ENCODE data around the gene DBX1. TPM values are rescaled to one million over a fixed set of nuclear protein-coding genes. Genes with fewer than 3 reads are reported as not detected.

DBX1 gene
- total RNA-seq, 1 experiment from 2014 or later = 0.15 TPM

GRCh38 chr11:20178976-20179375 is 18.7 kb upstream of the DBX1 start:
- H2BK12ac ChIP-seq (ENCODE audit: insufficient read length, low read depth, low read length) = no peak overlapping the region
- H3K79me2 ChIP-seq (ENCODE audit: insufficient read depth, low read length) = no peaks in the 10 kb centered on the region
- Mint-ChIP-seq H3K4me3 (no peak overlapping the region), H3K36me3 (ENCODE audit: insufficient read depth in 1 of 3, low read depth in 3 of 3) (peaks cover 0 to 4% (median 0%) of the 10 kb centered on the region in 3 experiments; a peak in 1 of 7 replicates), H3K9me3 (peaks cover 7 to 8% of the 10 kb centered on the region in 2 experiments), H3K4me1 (peaks cover 0 to 8% of the 10 kb centered on the region in 2 experiments; a peak in 2 of 4 replicates), H3K27me3 (ENCODE audit: low read depth) (peaks cover 68% of the 10 kb centered on the region), H3K27ac (no peak overlapping the region)
- no peak overlapping the region for H3K4me2 ChIP-seq (ENCODE audit: insufficient read depth, insufficient read length, low read length)
- no peak for TF ChIP-seq CTCF (conservative IDR thresholded peaks at IDR 0.05)
- no peaks in the 10 kb centered on the region for H3K4me1 ChIP-seq (ENCODE audit: insufficient read depth, low read length)
- no peaks in the 10 kb centered on the region for H3K79me1 ChIP-seq (ENCODE audit: insufficient read depth, low read depth, low read length, poor library complexity, severe bottlenecking)
- no peak overlapping the region for H2AFZ ChIP-seq (ENCODE audit: low read length)
- H4K91ac ChIP-seq (ENCODE audit: insufficient read length, low read depth, low read length) = no peak overlapping the region
- no peak overlapping the region for H3T11ph ChIP-seq (ENCODE audit: low read length)
- H3K23ac ChIP-seq (ENCODE audit: insufficient read length, low read depth, low read length) = no peak overlapping the region
- H4K5ac ChIP-seq (ENCODE audit: insufficient read length, low read depth, low read length) = no peak overlapping the region
- no peak overlapping the region for H2BK15ac ChIP-seq (ENCODE audit: low read depth, low read length)
- no peak overlapping the region for H3K27ac ChIP-seq (ENCODE audit: insufficient read length, low read depth, low read length)
- no peaks in the 10 kb centered on the region for H3K27me3 ChIP-seq (ENCODE audit: insufficient read depth, low read length)
- H3K14ac ChIP-seq (ENCODE audit: insufficient read depth, low read length) = no peak overlapping the region
- no peak overlapping the region for H3K4ac ChIP-seq (ENCODE audit: low read depth, low read length)
- no peak overlapping the region for H2BK120ac ChIP-seq (ENCODE audit: low read depth, low read length, poor library complexity, severe bottlenecking)
- H4K8ac ChIP-seq (replicated peaks; ENCODE audit: insufficient read length, low read depth, low read length) = no peak overlapping the region
- no peak overlapping the region for H3K9ac ChIP-seq (ENCODE audit: extremely low read depth, insufficient read length, low read length)
- H3K23me2 ChIP-seq (ENCODE audit: insufficient read length, low read depth, low read length, poor library complexity, severe bottlenecking) = no peaks in the 10 kb centered on the region
- no peak overlapping the region for H3K18ac ChIP-seq (ENCODE audit: insufficient read length, low read depth, low read length)
- H2BK5ac ChIP-seq (ENCODE audit: insufficient read length, low read length) = no peak overlapping the region
- DNase-seq = no peak
- no CpG with 5 or more reads among the region's 2 CpGs for WGBS (ENCODE audit: extremely low coverage, insufficient read length, low lambda C conversion rate)
- no peaks in the 10 kb centered on the region for H4K20me1 ChIP-seq (ENCODE audit: control insufficient read depth, insufficient read depth, insufficient read length)
- H2BK20ac ChIP-seq (ENCODE audit: low read depth, low read length, poor library complexity, severe bottlenecking) = no peak overlapping the region
- no peaks in the 10 kb centered on the region for H3K9me3 ChIP-seq (ENCODE audit: control insufficient read depth, low read depth, low read length)
- H3K56ac ChIP-seq (ENCODE audit: insufficient read length, low read depth, low read length) = no peak overlapping the region
- no peak overlapping the region for H2AK5ac ChIP-seq (ENCODE audit: insufficient read length, low read length)
